HepG2 (cell line): ENCODE results near the gene PPOX. TPM values are rescaled to one million over a fixed set of nuclear protein-coding genes. Genes with fewer than 3 reads are reported as not detected.

Source experiments
- ATAC-seq: fragments of 200-7000 bp; cut with Tn5 transposase; 3 replicates; pipeline ENCODE4 v1.9.1; 2020; ENCODE audit warnings: mild to moderate bottlenecking, moderate library complexity
- BruUV-seq: library from RNA; stranded (reverse); fragments of 400-500 nt; replicated peaks from 2 replicates; lab custom pipeline; 2021; lab: Mats Ljungman, UMichigan
- CTCF ChIA-PET: fragments of 300-600 bp; formaldehyde crosslinking; extraction: SDS; loops from one replicate; lab custom pipeline; 2021; ENCODE audit warnings: low total read pairs, inconsistent platforms, low intra/inter-chr PET ratio; lab: Yijun Ruan, JAX
- POLR2A ChIA-PET: fragments of 350-600 bp; sonication (Branson Sonifier 250); formaldehyde crosslinking; loops from one replicate; lab custom pipeline; 2020; ENCODE audit warnings: antibody characterized with exemption, inconsistent platforms; lab: Yijun Ruan, JAX
- DNase-seq: peaks from one replicate; pipeline ENCODE4 v3.0.0-alpha.2; 2015; ENCODE audit warnings: low spot score
- FAIRE-seq: peaks from 3 replicates; lab custom pipeline; 2011; peaks lifted over from hg19 to GRCh38; lab: Jason Lieb, UNC
- H2AFZ ChIP-seq: one replicate; pipeline ENCODE4 v1.6.1; 2011; ENCODE audit warnings: low read length, inconsistent platforms
- H3K27ac ChIP-seq: fragments of 300-600 bp; 3 replicates; pipeline ENCODE4 v1.8.0; 2011; ENCODE audit warnings: mixed run types, mild to moderate bottlenecking, mixed read lengths, low read length, inconsistent platforms; ENCODE audit not compliant: insufficient read depth; ENCODE audit errors: extremely low read length
- H3K27me3 ChIP-seq, 2 experiments: fragments of 200-600 bp in 1 of 2; 2 replicates in 1 of 2; 3 replicates in 1 of 2; pipeline versions ENCODE4 v1.6.0 to v1.8.0; 2011; ENCODE audit warnings: low read length in 2 of 2, mild to moderate bottlenecking in 2 of 2, moderate library complexity in 2 of 2, inconsistent platforms in 1 of 2; ENCODE audit not compliant: insufficient read depth in 2 of 2, control insufficient read depth in 1 of 2
- H3K36me3 ChIP-seq, 2 experiments: fragments of 200-600 bp in 1 of 2; replicated peaks in 1 of 2; 2 replicates in 1 of 2; 3 replicates in 1 of 2; pipeline versions ENCODE4 v1.5.1 to v1.8.0; 2011; ENCODE audit warnings: low read length in 2 of 2, inconsistent platforms in 1 of 2; ENCODE audit not compliant: insufficient read depth in 2 of 2, control insufficient read depth in 1 of 2
- H3K4me1 ChIP-seq: 2 replicates; pipeline ENCODE4 v1.5.1; 2012; ENCODE audit warnings: low read length, inconsistent platforms; ENCODE audit not compliant: insufficient read depth
- H3K4me2 ChIP-seq: 2 replicates; pipeline ENCODE4 v1.6.0; 2011; ENCODE audit warnings: low read depth, low read length, inconsistent platforms
- H3K4me3 ChIP-seq, 3 experiments: fragments of 200-600 bp in 1 of 3; sonication (generic), shearing (Covaris generic) in 1 of 3; replicated peaks in 1 of 3; 2 replicates each; pipeline ENCODE4 v1.5.1; 2011 to 2016; ENCODE audit warnings: low read length in 3 of 3, inconsistent platforms in 2 of 3, low read depth in 2 of 3, mild to moderate bottlenecking in 2 of 3, control low read depth in 1 of 3, mixed read lengths in 1 of 3; ENCODE audit not compliant: insufficient read depth in 1 of 3
- H3K79me2 ChIP-seq: one replicate; pipeline ENCODE4 v1.6.1; 2011; ENCODE audit warnings: low read length, inconsistent platforms; ENCODE audit not compliant: insufficient read depth
- H3K9ac ChIP-seq: 2 replicates; pipeline ENCODE4 v1.6.0; 2011; ENCODE audit warnings: mild to moderate bottlenecking, low read depth, low read length, inconsistent platforms; ENCODE audit not compliant: insufficient read depth
- H3K9me3 ChIP-seq: 2 replicates; pipeline ENCODE4 v1.5.1; 2012; ENCODE audit warnings: mild to moderate bottlenecking, low read length
- H4K20me1 ChIP-seq: 2 replicates; pipeline ENCODE4 v1.6.0; 2011; ENCODE audit warnings: inconsistent platforms, mild to moderate bottlenecking, low read length, moderate library complexity; ENCODE audit not compliant: insufficient read depth
- CENPT ChIP-seq: sonication (generic); formaldehyde crosslinking; IDR thresholded peaks from 2 replicates; pipeline ENCODE4 v1.8.0; 2022; ENCODE audit warnings: low read depth, mild to moderate bottlenecking, moderate library complexity, missing genetic modification reagents
- IRX3 ChIP-seq: sonication (generic); formaldehyde crosslinking; IDR thresholded peaks from 2 replicates; pipeline ENCODE4 v1.8.1; 2023; ENCODE audit warnings: mild to moderate bottlenecking, low read depth, missing genetic modification reagents, borderline replicate concordance
- MLLT10 ChIP-seq: sonication (generic); formaldehyde crosslinking; IDR thresholded peaks from 2 replicates; pipeline ENCODE4 v1.4.0; 2020; ENCODE audit warnings: missing genetic modification reagents
- NFKB2 ChIP-seq: sonication (generic); formaldehyde crosslinking; IDR thresholded peaks from 2 replicates; pipeline ENCODE4 v1.4.0; 2020; ENCODE audit warnings: missing genetic modification reagents, borderline replicate concordance
- NR2F6 ChIP-seq, 2 experiments: IDR thresholded peaks; 2 replicates each; pipeline ENCODE4 v1.6.1; 2016; ENCODE audit warnings: antibody characterized with exemption in 1 of 2, mild to moderate bottlenecking in 1 of 2
- PAX8 ChIP-seq: sonication (generic); formaldehyde crosslinking; IDR thresholded peaks from 2 replicates; pipeline ENCODE4 v1.8.0; 2022; ENCODE audit warnings: mild to moderate bottlenecking, missing genetic modification reagents, borderline replicate concordance
- REL ChIP-seq: sonication (generic); formaldehyde crosslinking; conservative IDR thresholded peaks from 2 replicates; pipeline ENCODE4 v1.8.0; 2022; ENCODE audit warnings: mild to moderate bottlenecking, missing genetic modification reagents, moderate library complexity
- ZFP41 ChIP-seq: sonication (generic); formaldehyde crosslinking; IDR thresholded peaks from 2 replicates; pipeline ENCODE4 v1.4.0; 2020; ENCODE audit warnings: mild to moderate bottlenecking, missing genetic modification reagents, borderline replicate concordance
- ZNF550 ChIP-seq: sonication (generic); formaldehyde crosslinking; IDR thresholded peaks from 2 replicates; pipeline ENCODE4 v1.4.0; 2020; ENCODE audit warnings: mild to moderate bottlenecking, missing genetic modification reagents, borderline replicate concordance
- ZNF883 ChIP-seq: sonication (generic); formaldehyde crosslinking; IDR thresholded peaks from 2 replicates; pipeline ENCODE4 v1.5.1; 2020; ENCODE audit warnings: mild to moderate bottlenecking, missing genetic modification reagents; ENCODE audit errors: not compliant biosample characterization
- whole genome bisulfite sequencing: methylation state at CpG from one replicate; pipeline ENCODE4 v1.1.6; 2017; ENCODE audit warnings: low lambda C conversion rate; 5-methylcytosine and 5-hydroxymethylcytosine counted together
- in situ Hi-C: cut with HindIII; loops from 2 replicates; pipeline ENCODE4 v1.10.0; 2017; ENCODE audit warnings: low pct_unique_long_range_greater_than_20kb; ENCODE audit not compliant: extremely low pct_ligation_motif_present
- intact Hi-C: fragments of 100-400 bp; cut with micrococcal nuclease; formaldehyde crosslinking; loops from one replicate; pipeline ENCODE4 v1.10.0; 2022; ENCODE audit not compliant: unreplicated experiment
- polyA plus RNA-seq, 8 experiments: library from polyadenylated mRNA; depleted of rRNA in 3 of 8; stranded (reverse) in 7 of 8; unstranded in 1 of 8; fragments of >200 nt; fragmentation: Illumina TruSeq in 4 of 8; extraction: Trizol in 4 of 8; gene quantifications; 2 replicates each; pipeline versions ENCODE4 v1.2.1 to v1.2.3, GENCODE V29; 2011 to 2016; ENCODE audit warnings: low read depth in 4 of 8, missing spikeins in 1 of 8, mixed read lengths in 1 of 8; ENCODE audit not compliant: insufficient read depth in 1 of 8
- total RNA-seq, 5 experiments: library from RNA; depleted of rRNA; stranded (reverse); fragments of >200 nt; fragmentation: Illumina TruSeq; extraction: Trizol; gene quantifications; 2 replicates each; pipeline ENCODE4 v1.2.3, GENCODE V29; 2016; ENCODE audit warnings: low read depth in 1 of 5
- TF ChIP-seq, protein P1 (sequence below): IDR thresholded peaks from 2 replicates; pipeline ENCODE4 v1.6.1; 2016; ENCODE audit warnings: low read depth, missing genetic modification reagents, missing compliant biosample characterization
- TF ChIP-seq, protein P2 (sequence below): sonication (generic); formaldehyde crosslinking; IDR thresholded peaks from 2 replicates; pipeline ENCODE4 v1.4.0; 2020; ENCODE audit warnings: missing genetic modification reagents; ENCODE audit errors: not compliant biosample characterization

The PPOX gene
- total and polyA plus RNA-seq, 2 of the 13 experiments (the other 11 are each of a cell fraction or from before 2014, with no cell fraction given), result 15.5 to 27.7 TPM

DNA sequence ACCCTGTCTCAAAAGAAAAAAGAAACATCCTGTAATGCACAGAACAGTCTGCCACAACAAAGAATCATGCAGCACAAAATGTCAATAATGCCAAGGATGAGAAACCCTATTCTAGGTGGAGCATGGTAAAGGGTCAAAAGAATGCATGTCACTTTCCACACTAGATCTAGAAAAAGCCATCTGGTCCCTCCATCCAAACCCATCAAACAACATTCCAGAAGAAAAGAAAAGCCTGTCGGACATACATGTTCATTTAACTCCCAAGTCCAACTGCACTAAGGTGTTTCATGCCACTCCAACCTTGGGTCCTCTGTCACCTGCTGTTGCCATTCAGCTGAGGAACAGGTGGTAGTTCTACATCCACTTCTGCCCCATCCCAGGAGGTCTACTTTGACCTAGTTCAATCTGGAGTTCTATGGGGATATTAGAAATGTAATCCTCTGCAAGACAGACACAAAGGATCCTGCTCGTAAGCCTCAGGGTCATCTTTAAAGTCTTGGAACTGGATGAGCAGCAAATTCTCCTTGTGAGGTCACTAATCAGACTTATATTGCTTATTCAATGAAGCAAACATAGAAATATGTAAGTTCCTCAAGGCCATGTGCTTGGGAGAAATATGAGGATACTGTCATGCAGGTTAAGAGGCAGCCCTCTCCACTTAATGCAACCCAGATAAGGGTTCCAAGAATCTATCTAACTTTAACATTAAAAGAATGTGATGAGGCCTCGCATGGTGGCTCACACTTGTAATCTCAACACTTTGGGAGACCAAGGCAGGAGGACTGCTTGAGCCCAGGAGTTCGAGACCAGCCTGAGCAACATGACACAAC, 37.4 kb upstream of the PPOX start:
- no peak for FAIRE-seq
- ChIA-PET POLR2A (interaction anchor here (1.1 kb wide), 1 partner anchor 11 kb away, joined by 4 read pairs; the partner anchor contains the start of genes NIT1 and PFDN2), CTCF (no interaction called here)
- H3K36me3 ChIP-seq, result peaks cover 10 to 39% of the 10 kb centered on the region in 2 experiments; a peak in 4 of 5 replicates
- peaks cover 35% of the 10 kb centered on the region for H3K79me2 ChIP-seq
- ATAC-seq, result no peak
- DNase-seq, result no peak
- no peaks in the 10 kb centered on the region; a peak in 1 of 5 replicates for H3K27me3 ChIP-seq
- no peak overlapping the region for H3K9ac ChIP-seq
- H3K4me1 ChIP-seq, result peaks cover 21% of the 10 kb centered on the region
- no peak overlapping the region for H3K4me3 ChIP-seq
- no peak overlapping the region for H2AFZ ChIP-seq
- in situ Hi-C loops, result no loop called here
- intact Hi-C loops, result no loop called here
- no peaks in the 10 kb centered on the region for H3K9me3 ChIP-seq
- H4K20me1 ChIP-seq, result no peaks in the 10 kb centered on the region
- WGBS, result 95% methylated on average over 4 of the region's 4 CpGs
- BruUV-seq, result no TSS peak
- no peak overlapping the region for H3K4me2 ChIP-seq
- no peak overlapping the region for H3K27ac ChIP-seq
- TF ChIP-seq, protein P1, sequence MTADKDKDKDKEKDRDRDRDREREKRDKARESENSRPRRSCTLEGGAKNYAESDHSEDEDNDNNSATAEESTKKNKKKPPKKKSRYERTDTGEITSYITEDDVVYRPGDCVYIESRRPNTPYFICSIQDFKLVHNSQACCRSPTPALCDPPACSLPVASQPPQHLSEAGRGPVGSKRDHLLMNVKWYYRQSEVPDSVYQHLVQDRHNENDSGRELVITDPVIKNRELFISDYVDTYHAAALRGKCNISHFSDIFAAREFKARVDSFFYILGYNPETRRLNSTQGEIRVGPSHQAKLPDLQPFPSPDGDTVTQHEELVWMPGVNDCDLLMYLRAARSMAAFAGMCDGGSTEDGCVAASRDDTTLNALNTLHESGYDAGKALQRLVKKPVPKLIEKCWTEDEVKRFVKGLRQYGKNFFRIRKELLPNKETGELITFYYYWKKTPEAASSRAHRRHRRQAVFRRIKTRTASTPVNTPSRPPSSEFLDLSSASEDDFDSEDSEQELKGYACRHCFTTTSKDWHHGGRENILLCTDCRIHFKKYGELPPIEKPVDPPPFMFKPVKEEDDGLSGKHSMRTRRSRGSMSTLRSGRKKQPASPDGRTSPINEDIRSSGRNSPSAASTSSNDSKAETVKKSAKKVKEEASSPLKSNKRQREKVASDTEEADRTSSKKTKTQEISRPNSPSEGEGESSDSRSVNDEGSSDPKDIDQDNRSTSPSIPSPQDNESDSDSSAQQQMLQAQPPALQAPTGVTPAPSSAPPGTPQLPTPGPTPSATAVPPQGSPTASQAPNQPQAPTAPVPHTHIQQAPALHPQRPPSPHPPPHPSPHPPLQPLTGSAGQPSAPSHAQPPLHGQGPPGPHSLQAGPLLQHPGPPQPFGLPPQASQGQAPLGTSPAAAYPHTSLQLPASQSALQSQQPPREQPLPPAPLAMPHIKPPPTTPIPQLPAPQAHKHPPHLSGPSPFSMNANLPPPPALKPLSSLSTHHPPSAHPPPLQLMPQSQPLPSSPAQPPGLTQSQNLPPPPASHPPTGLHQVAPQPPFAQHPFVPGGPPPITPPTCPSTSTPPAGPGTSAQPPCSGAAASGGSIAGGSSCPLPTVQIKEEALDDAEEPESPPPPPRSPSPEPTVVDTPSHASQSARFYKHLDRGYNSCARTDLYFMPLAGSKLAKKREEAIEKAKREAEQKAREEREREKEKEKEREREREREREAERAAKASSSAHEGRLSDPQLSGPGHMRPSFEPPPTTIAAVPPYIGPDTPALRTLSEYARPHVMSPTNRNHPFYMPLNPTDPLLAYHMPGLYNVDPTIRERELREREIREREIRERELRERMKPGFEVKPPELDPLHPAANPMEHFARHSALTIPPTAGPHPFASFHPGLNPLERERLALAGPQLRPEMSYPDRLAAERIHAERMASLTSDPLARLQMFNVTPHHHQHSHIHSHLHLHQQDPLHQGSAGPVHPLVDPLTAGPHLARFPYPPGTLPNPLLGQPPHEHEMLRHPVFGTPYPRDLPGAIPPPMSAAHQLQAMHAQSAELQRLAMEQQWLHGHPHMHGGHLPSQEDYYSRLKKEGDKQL (CRISPR knock-in tag), result no peak
- TF ChIP-seq, protein P2, sequence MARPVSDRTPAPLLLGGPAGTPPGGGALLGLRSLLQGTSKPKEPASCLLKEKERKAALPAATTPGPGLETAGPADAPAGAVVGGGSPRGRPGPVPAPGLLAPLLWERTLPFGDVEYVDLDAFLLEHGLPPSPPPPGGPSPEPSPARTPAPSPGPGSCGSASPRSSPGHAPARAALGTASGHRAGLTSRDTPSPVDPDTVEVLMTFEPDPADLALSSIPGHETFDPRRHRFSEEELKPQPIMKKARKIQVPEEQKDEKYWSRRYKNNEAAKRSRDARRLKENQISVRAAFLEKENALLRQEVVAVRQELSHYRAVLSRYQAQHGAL (CRISPR knock-in tag), result no peak
- TF ChIP-seq ZNF883 (CRISPR knock-in tag), result no peak
- TF ChIP-seq PAX8 (CRISPR knock-in tag), result no peak
- no peak for TF ChIP-seq MLLT10 (CRISPR knock-in tag)
- TF ChIP-seq REL, result no peak
- no peak for TF ChIP-seq CENPT (CRISPR knock-in tag)
- no peak for TF ChIP-seq ZNF550
- no peak for TF ChIP-seq IRX3 (CRISPR knock-in tag)
- no peak for TF ChIP-seq NFKB2 (CRISPR knock-in tag)
- TF ChIP-seq NR2F6 (IDR thresholded peaks at IDR 0.05), result no peak
- TF ChIP-seq NR2F6 (CRISPR knock-in tag; IDR thresholded peaks at IDR 0.05), result no peak
- no peak for TF ChIP-seq ZFP41 (CRISPR knock-in tag)
